Panc1 (cell line): ENCODE measurements around the gene SEC16A.

Experiments used
- CTCF ChIP-seq: fragments of 450-650 bp; IDR thresholded peaks from 2 replicates; pipeline ENCODE4 v1.5.1; 2017; ENCODE audit warnings: mild to moderate bottlenecking
- REST ChIP-seq, 2 experiments: IDR thresholded peaks; 2 replicates each; pipeline ENCODE4 v1.6.1; 2011 to 2012; ENCODE audit warnings: low read depth in 2 of 2, control low read depth in 1 of 2, low read length in 1 of 2, mild to moderate bottlenecking in 1 of 2, moderate library complexity in 1 of 2; ENCODE audit not compliant: insufficient read depth in 1 of 2

GRCh38 chr9:136433043-136433715 lies 49.7 kb downstream of the SEC16A start:
- no peak for TF ChIP-seq REST (IDR thresholded peaks at IDR 0.05; ENCODE audit: insufficient read depth in 1 of 2, low read depth in 2 of 2, low read length in 1 of 2)
- no peak for TF ChIP-seq CTCF
